Endothelial cell of umbilical vein (primary cell): ENCODE data around the gene ASRGL1. TPM values are rescaled to one million over a fixed set of nuclear protein-coding genes. Genes with fewer than 3 reads are reported as not detected.

Experiments
- BruUV-seq: library from RNA; stranded (reverse); fragments of 400-500 nt; replicated peaks from 2 replicates; lab custom pipeline; 2021; lab: Mats Ljungman, UMichigan
- CTCF ChIA-PET: fragments of 300-600, 350-600 bp; sonication (Branson Sonifier 250); formaldehyde crosslinking; loops from one replicate; lab custom pipeline; 2021; ENCODE audit warnings: antibody characterized with exemption, inconsistent platforms; lab: Charles Lee
- POLR2A ChIA-PET: fragments of 300-600, 350-600 bp; sonication (Branson Sonifier 250); formaldehyde crosslinking; loops from one replicate; lab custom pipeline; 2021; ENCODE audit warnings: antibody characterized with exemption, inconsistent platforms; lab: Charles Lee
- DNase-seq: peaks from one replicate; pipeline ENCODE4 v3.0.0-alpha.2; 2011; ENCODE audit warnings: low read depth, low spot score
- FAIRE-seq: peaks from 2 replicates; lab custom pipeline; 2011; peaks lifted over from hg19 to GRCh38; lab: Jason Lieb, UNC
- H2AFZ ChIP-seq: 2 replicates; pipeline ENCODE4 v1.6.0; 2012; ENCODE audit warnings: low read depth, low read length, control low read depth, inconsistent platforms
- H3K27ac ChIP-seq: 2 replicates; pipeline ENCODE4 v1.5.1; 2011; ENCODE audit warnings: low read depth, mild to moderate bottlenecking, control low read depth, low read length, moderate library complexity; ENCODE audit not compliant: insufficient read depth
- H3K27me3 ChIP-seq, 2 experiments: 2 replicates each; pipeline versions ENCODE4 v1.6.0 to v1.6.1; 2011; ENCODE audit warnings: low read length in 2 of 2, mixed read lengths in 1 of 2; ENCODE audit not compliant: control insufficient read depth in 2 of 2, insufficient read depth in 2 of 2
- H3K36me3 ChIP-seq, 2 experiments: 2 replicates in 1 of 2; 3 replicates in 1 of 2; pipeline ENCODE4 v1.5.1; 2011; ENCODE audit warnings: low read length in 2 of 2, mild to moderate bottlenecking in 1 of 2, moderate library complexity in 1 of 2; ENCODE audit not compliant: control insufficient read depth in 2 of 2, insufficient read depth in 2 of 2; ENCODE audit errors: extremely low read depth in 1 of 2
- H3K4me1 ChIP-seq: 3 replicates; pipeline ENCODE4 v1.5.1; 2011; ENCODE audit warnings: mild to moderate bottlenecking, low read length; ENCODE audit not compliant: control insufficient read depth, insufficient read depth; ENCODE audit errors: extremely low read depth
- H3K4me2 ChIP-seq: 2 replicates; pipeline ENCODE4 v1.6.1; 2011; ENCODE audit warnings: low read length, control low read depth, mixed read lengths; ENCODE audit not compliant: insufficient read depth
- H3K4me3 ChIP-seq, 3 experiments: fragments of 200-600 bp in 1 of 3; sonication (generic), shearing (Covaris generic) in 1 of 3; replicated peaks in 1 of 3; 2 replicates each; pipeline ENCODE4 v1.5.1; 2011 to 2016; ENCODE audit warnings: control low read depth in 3 of 3, low read length in 3 of 3, mild to moderate bottlenecking in 2 of 3, inconsistent platforms in 1 of 3, low read depth in 1 of 3, moderate library complexity in 1 of 3; ENCODE audit not compliant: insufficient read depth in 1 of 3
- H3K79me2 ChIP-seq: 2 replicates; pipeline ENCODE4 v1.6.0; 2012; ENCODE audit warnings: low read length, inconsistent platforms; ENCODE audit not compliant: control insufficient read depth, insufficient read depth
- H3K9ac ChIP-seq: replicated peaks from 2 replicates; pipeline ENCODE3; 2011; ENCODE audit warnings: low read length, control low read depth; ENCODE audit not compliant: insufficient read depth; ENCODE audit errors: extremely low read depth
- H3K9me1 ChIP-seq: replicated peaks from 3 replicates; pipeline ENCODE4 v1.6.0; 2011; ENCODE audit warnings: mild to moderate bottlenecking, low read length; ENCODE audit not compliant: control insufficient read depth, insufficient read depth; ENCODE audit errors: extremely low read depth
- H3K9me3 ChIP-seq: replicated peaks from 2 replicates; pipeline ENCODE4 v1.5.1; 2012; ENCODE audit warnings: low read length, inconsistent platforms; ENCODE audit not compliant: control insufficient read depth, insufficient read depth
- H4K20me1 ChIP-seq: replicated peaks from 2 replicates; pipeline ENCODE3; 2011; ENCODE audit warnings: mild to moderate bottlenecking, low read length; ENCODE audit not compliant: control insufficient read depth, insufficient read depth; ENCODE audit errors: extremely low read depth
- CTCF ChIP-seq, 2 donors: IDR thresholded peaks; 1 replicate in 1 of 2; 2 replicates in 1 of 2; pipeline ENCODE4 v1.5.1; 2011; ENCODE audit warnings: low read length in 2 of 2, mild to moderate bottlenecking in 2 of 2, moderate library complexity in 2 of 2, control low read depth in 1 of 2, inconsistent platforms in 1 of 2, low read depth in 1 of 2; ENCODE audit not compliant: insufficient read depth in 1 of 2; ENCODE audit errors: extremely low read depth in 1 of 2
- EZH2 ChIP-seq: IDR thresholded peaks from 2 replicates; pipeline ENCODE4 v1.6.1; 2012; ENCODE audit warnings: borderline replicate concordance, low read depth, mild to moderate bottlenecking, moderate library complexity, low read length, inconsistent platforms; ENCODE audit not compliant: severe bottlenecking
- JUN ChIP-seq: IDR thresholded peaks from 2 replicates; pipeline ENCODE4 v1.6.1; 2011; ENCODE audit warnings: borderline replicate concordance, low read depth; ENCODE audit not compliant: insufficient read length, insufficient read depth
- MAX ChIP-seq: IDR thresholded peaks from 2 replicates; pipeline ENCODE4 v1.6.1; 2011; ENCODE audit not compliant: insufficient read depth, insufficient read length
- POLR2AphosphoS5 ChIP-seq: IDR thresholded peaks from 2 replicates; pipeline ENCODE4 v1.6.1; 2012; ENCODE audit warnings: low read depth, mild to moderate bottlenecking, control low read depth, low read length, moderate library complexity; ENCODE audit not compliant: insufficient read depth
- dilution Hi-C: fragments of 300-500 bp; cut with MboI; formaldehyde crosslinking; loops from one replicate; pipeline ENCODE4 v1.15.0; 2019; ENCODE audit warnings: low sequenced_read_pairs; ENCODE audit not compliant: extremely low pct_ligation_motif_present
- intact Hi-C: fragments of 100-400 bp; cut with micrococcal nuclease; formaldehyde crosslinking; loops from one replicate; pipeline ENCODE4 v1.10.0; 2022
- polyA plus RNA-seq, 4 experiments: library from polyadenylated mRNA; depleted of rRNA in 3 of 4; stranded (reverse) in 3 of 4; unstranded in 1 of 4; fragments of >200 nt; gene quantifications; 2 replicates each; pipeline versions ENCODE4 v1.2.1 to v1.2.3, GENCODE V29; 2011 to 2012; ENCODE audit warnings: missing spikeins in 1 of 4
- total RNA-seq: library from RNA; stranded (reverse); gene quantifications from 2 replicates; pipeline ENCODE4 v1.2.3, GENCODE V29; 2021

Gene ASRGL1
- total and polyA plus RNA-seq, 2 donors (not counting 3 experiments of a cell fraction or from before 2014, with no cell fraction given) = 33.1 to 36.0 TPM

- Histone ChIP-seq H3K4me3 (no peak overlapping the region), H3K79me2 (no peaks in the 10 kb centered on the region), H3K27ac (no peak overlapping the region), H3K27me3 (no peaks in the 10 kb centered on the region), H3K4me2 (no peak overlapping the region), H3K4me1 (no peaks in the 10 kb centered on the region), H3K9ac (no peak overlapping the region), H4K20me1 (no peaks in the 10 kb centered on the region), H3K9me3 (no peaks in the 10 kb centered on the region), H3K36me3 (peaks cover 0 to 1% of the 10 kb centered on the region in 2 experiments), H2AFZ (no peak overlapping the region), H3K9me1 (no peaks in the 10 kb centered on the region)
- ChIA-PET POLR2A (interaction anchor here (0.6 kb wide), 1 partner anchor 19 kb away, joined by 4 read pairs; no protein-coding TSS in a partner anchor), CTCF (interaction anchor here (1.8 kb wide), 1 partner anchor 12 kb away, joined by 12 read pairs; no protein-coding TSS in a partner anchor)
- dilution Hi-C loops = no loop called here
- intact Hi-C loops = no loop called here
- DNase-seq (no peak), FAIRE-seq (no peak)
- BruUV-seq = no TSS peak
- TF ChIP-seq JUN (no peak), EZH2 (no peak), POLR2AphosphoS5 (no peak), MAX (no peak), CTCF (IDR thresholded peaks at IDR 0.05; ENCODE audit: extremely low read depth in 1 of 2, insufficient read depth in 1 of 2, low read depth in 1 of 2, low read length in 2 of 2) (no peak)
Measured at GRCh38 chr11:62352355-62353336, 15.4 kb downstream of the ASRGL1 start.
